HG02642 (cell line): ENCODE data around the gene PAQR9.
"Not testable (repeated sequence)": the region's sequence is repeated elsewhere in the genome, so short reads cannot be mapped to it uniquely, and the experiment has no call there.

Experiments used
- ATAC-seq: cut with Tn5 transposase; IDR thresholded peaks from one replicate; pipeline ENCODE4 v1.9.1; 2021; ENCODE audit warnings: mild to moderate bottlenecking; ENCODE audit not compliant: unreplicated experiment, poor library complexity

The PAQR9 gene, protein sequence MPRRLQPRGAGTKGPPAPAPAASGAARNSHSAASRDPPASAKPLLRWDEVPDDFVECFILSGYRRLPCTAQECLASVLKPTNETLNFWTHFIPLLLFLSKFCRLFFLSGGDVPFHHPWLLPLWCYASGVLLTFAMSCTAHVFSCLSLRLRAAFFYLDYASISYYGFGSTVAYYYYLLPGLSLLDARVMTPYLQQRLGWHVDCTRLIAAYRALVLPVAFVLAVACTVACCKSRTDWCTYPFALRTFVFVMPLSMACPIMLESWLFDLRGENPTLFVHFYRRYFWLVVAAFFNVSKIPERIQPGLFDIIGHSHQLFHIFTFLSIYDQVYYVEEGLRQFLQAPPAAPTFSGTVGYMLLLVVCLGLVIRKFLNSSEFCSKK

DNA sequence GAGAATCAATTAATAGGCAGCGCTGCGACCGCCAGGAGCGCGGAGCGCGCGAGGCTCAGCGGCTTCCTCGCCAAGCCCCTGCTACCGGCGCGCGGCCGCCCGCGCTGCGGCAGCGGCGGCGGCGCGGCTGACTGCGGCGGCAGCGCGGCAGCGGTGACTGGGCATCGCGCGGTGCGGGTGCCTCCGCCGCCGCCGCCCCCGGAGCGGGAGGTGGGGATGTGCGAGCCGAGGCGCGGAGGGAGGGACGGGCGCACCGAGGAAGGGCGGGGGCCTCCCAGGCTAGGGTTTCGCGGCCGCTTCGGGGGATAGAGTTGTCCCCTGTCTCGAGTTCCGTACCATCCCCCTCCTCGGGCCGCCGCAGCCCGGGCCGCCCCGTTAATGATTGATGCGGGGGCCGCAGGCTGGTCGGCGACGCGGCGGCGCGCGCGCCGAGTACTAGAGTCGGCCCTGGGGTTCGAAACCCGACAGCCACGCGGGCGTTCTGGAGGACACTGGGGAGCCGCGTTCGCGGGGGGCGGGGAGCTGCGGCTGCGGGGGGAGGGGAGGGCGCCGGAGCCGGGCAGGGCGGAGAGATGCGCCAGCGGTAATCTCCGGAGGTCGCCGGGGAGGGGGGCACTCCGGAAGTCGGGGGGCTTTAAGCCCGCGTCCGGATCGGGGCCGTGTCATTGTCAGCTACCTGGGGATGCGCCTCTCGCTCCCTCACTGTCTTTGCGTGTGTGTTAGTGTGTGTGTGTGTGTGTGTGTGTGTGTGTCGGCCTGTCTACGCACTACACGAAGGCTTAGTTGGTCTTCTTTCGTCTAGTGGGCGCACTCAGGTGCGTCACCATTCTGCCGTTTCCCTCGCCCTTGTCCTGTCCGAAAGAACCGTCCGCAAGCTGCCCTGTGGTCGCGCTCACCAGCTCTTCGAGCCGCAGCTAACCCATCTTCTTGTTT lies at the start of gene PAQR9:
PAQR9 (minus strand) TSS at position 159 of the 933 bp plus-strand sequence. CDS start 338 bp downstream, outside the sequence.
- ATAC-seq = peak; percentile 50

GRCh38 chr3:143011705-143012104 lies 48.2 kb upstream of the PAQR9 start:
- ATAC-seq = no peak

GRCh38 chr3:143010024-143010423 lies 46.5 kb upstream of the PAQR9 start:
- ATAC-seq = no peak

DNA sequence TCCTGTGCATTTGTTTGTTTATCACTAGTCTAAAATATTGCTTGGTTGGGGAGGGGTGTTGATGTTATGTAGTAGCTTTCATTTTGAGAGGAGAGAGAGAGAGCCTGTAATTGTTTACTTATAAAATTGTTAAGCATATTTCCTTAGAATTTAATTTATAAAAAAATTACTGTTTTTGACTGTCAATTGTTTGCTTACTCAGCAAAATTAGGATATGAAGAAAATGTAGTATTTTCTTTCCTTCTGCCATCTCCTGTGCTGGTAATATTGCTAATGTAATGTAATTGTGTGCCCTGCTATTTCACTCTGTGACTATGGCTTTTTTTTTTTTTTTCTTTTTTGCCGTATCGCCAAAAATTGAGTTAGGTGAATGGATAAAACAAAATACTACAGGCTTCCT lies 41.3 kb upstream of the PAQR9 start:
- no peak for ATAC-seq

DNA sequence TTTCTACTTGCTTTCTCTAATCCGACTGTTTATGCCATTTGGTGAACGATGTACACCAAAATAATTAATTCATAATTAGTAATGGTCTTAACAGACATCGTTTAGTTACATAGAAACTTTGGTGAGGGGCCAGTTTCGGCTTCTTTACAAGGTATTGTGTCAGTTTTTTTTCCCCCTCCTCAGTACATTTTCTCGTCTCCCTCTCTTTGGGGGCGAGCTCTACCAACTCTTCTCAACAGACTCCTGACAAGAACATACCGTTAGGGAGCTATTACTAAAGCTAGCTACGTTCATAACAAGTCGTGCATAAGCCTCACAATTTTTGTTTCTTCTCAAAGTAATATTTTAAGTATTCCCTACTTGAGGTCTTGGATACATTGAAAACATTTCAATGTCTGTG lies 39.3 kb upstream of the PAQR9 start:
- no peak for ATAC-seq

GRCh38 chr3:143002083-143002712 lies 38.7 kb upstream of the PAQR9 start:
- peak; percentile 36 for ATAC-seq

DNA sequence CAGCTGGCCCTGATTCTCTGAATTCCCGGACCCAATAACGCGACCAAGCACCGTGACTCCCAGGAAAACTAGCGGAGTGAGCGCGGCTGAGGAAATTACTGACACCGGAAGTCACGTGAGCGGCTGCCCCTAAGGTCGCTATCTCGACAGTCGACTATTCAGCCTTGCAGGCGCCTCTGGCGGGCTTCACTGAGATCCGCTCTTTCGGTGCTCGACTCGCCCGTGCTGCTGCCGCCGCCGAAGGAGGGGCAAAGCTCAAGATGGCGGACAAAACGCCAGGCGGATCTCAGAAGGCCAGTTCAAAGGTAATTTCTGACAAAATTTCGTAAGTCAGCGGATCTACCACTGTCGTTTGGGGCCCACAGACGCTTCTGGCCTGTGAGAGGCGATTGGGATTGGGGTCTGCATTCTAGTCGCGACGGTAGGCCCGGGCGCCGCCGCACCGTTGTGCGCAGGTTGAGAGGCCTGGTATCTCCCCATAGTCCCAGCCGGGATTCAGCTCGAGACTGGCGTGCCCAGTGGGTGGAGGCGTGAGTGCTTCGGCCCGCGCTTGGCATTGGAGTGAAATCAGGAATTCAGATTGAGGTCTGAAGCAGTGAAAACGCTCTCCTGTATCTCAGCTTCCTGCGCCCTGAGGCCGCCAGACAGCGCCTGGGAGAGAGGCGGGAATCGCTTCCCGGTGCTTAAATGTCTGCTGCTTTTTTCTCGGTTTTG lies 38.1 kb upstream of the PAQR9 start, which contains the start of gene U2SURP:
U2SURP (plus strand) TSS at position 202 of the 714 bp plus-strand sequence; CDS start at position 261, 59 bp downstream.
- ATAC-seq = peak; percentile 92

- peak; percentile 67 for ATAC-seq
These were observed 37.5 kb upstream of the PAQR9 start for GRCh38 chr3:143001034-143001368.

DNA sequence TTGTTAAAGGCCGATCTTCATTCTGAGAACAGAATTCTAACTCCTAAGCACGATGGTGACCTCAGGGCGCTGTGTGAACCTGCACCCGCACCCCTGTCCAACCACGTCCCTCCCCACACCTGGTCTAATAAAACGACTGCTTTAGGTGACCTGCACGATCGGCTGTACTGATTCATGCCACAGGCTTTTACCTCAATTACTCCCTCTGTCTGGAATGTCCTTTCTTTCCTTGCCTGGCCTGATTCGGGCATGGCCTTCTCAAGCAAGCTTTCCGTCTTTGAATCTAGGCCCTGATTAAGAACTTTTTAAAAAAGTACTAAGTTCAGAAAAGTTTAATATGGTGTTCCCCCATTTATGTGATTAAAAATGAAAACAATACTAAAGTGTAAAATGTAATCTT lies 37.1 kb upstream of the PAQR9 start:
- no peak for ATAC-seq

DNA sequence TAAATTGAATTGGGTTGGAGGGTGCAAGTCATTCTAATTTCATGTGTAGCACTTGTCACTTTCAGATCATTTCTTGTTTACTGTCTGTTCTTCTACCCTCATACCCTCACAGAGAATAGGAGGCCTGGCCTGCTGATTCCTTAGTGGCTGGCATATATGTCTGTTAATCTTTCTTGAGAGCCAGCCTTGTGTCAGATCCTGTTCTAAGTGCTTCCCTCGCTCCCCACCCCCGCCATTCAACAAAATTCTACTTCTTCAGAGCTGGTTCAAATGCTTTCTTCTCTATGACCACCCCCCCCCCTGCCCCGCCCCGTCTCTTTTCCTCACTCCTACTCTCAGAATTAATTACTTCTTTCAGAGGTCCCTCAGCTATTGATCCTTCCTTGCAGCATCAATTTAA lies 36.4 kb upstream of the PAQR9 start:
- no peak for ATAC-seq

- ATAC-seq = no peak
These were observed 35.0 kb upstream of the PAQR9 start for GRCh38 chr3:142998439-142998838.

- ATAC-seq = no peak
These were observed 33.9 kb upstream of the PAQR9 start for GRCh38 chr3:142997330-142997729.

- peak; percentile 72 for ATAC-seq
These were observed 30.5 kb upstream of the PAQR9 start for GRCh38 chr3:142993958-142994442.

DNA sequence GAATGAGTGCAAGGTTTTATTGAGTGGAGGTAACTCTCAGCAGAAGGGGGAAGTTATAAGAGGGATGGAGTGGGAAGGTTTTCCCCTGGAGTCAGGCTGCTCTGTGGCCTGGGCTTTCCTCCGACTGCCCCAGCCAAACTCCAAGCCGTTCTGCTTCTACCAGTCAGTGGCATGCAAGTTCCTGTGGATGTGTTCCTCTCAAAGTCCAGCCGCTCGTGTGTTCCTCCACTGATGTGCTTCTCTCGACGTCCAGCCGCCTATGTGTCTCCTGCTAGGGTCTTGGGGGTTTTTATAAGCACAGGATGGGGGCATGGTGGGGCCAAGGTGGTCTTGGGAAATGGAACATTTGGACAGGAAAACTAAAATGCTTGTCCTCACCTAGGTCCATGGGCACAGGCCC lies 28.8 kb upstream of the PAQR9 start:
- no peak for ATAC-seq

- ATAC-seq = no peak
These were observed 27.2 kb upstream of the PAQR9 start for GRCh38 chr3:142990721-142991120.

DNA sequence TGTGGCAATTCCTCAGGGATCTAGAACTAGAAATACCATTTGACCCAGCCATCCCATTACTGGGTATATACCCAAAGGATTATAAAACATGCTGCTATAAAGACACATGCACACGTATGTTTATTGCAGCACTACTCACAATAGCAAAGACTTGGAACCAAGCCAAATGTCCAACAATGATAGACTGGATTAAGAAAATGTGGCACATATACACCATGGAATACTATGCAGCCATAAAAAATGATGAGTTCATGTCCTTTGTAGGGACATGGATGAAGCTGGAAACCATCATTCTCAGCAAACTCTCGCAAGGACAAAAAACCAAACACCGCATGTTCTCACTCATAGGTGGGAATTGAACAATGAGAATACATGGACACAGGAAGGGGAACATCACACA lies 25.4 kb upstream of the PAQR9 start:
- not testable (repeated sequence) for ATAC-seq

DNA sequence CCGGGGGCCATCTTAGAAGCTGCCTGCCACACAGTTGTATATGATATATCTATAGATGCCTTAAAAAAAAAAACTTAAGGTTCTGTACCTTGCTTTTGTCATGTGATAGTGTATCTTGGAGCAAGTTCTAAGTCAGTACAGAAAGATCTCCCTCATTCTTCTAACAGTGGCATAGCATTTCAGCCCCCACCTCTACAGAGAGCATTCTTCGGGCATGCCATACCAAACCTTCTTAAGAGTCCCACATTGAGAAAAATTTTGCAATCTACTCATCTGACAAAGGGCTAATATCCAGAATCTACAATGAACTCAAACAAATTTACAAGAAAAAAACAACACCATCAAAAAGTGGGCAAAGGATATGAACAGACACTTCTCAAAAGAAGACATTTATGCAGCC lies 24.7 kb upstream of the PAQR9 start:
- ATAC-seq = not testable (repeated sequence)

- peak; percentile 67 for ATAC-seq
These were observed 24.2 kb upstream of the PAQR9 start for GRCh38 chr3:142987707-142988106.

- no peak for ATAC-seq
These were observed 23.7 kb upstream of the PAQR9 start for GRCh38 chr3:142987080-142987700.

DNA sequence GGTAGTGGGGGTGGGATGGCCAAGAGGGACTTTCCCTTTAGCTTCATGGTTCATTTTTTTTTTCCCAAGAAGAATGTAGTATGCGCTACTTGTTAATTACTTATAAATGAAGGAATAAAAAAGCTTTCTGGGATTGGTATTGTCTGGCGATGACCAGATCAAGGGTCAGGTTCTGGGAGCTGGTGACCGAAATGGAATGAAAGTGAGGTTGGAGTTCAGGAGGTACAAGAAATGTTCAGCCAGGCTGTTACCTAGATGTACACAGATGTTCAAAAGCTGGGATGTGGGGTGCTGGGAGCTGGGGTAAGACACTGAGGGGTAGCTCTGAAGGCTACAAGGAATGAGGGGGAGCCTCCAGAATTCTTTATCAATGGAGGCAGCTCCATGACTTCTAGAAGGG lies 20.8 kb upstream of the PAQR9 start:
- ATAC-seq = no peak
